ENCODE measurements around the gene GALM.

GALM gene

GRCh38 chr2:38660282-38660681 lies 5.6 kb upstream of the GALM start:
- no peak for TF ChIP-seq CTCF (conservative IDR thresholded peaks at IDR 0.05; ENCODE audit: low read depth, low read length)
- Histone ChIP-seq H3K36me3 (ENCODE audit: insufficient read depth) (no peaks in the 10 kb centered on the region), H4K20me1 (ENCODE audit: insufficient read depth) (no peaks in the 10 kb centered on the region), H3K4me2 (no peak overlapping the region), H3K27ac (no peak overlapping the region), H2AFZ (ENCODE audit: low read depth) (no peak overlapping the region), H3K9ac (no peak overlapping the region), H3K79me2 (ENCODE audit: insufficient read depth, low read depth) (no peaks in the 10 kb centered on the region), H3K4me3 (IDR thresholded peaks at IDR 0.05; ENCODE audit: insufficient read depth, low read depth, low read length) (no peak overlapping the region), H3K4me1 (ENCODE audit: low read depth, poor library complexity, severe bottlenecking) (peaks cover 66% of the 10 kb centered on the region), H3K27me3 (ENCODE audit: insufficient read depth, low read depth) (no peaks in the 10 kb centered on the region)

GRCh38 chr2:38661306-38661705 lies 4.6 kb upstream of the GALM start:
- Histone ChIP-seq H3K4me1 (ENCODE audit: low read depth, poor library complexity, severe bottlenecking) (peaks cover 60% of the 10 kb centered on the region), H3K4me3 (IDR thresholded peaks at IDR 0.05; ENCODE audit: insufficient read depth, low read depth, low read length) (no peak overlapping the region), H3K27me3 (ENCODE audit: insufficient read depth, low read depth) (no peaks in the 10 kb centered on the region), H3K27ac (no peak overlapping the region), H3K79me2 (ENCODE audit: insufficient read depth, low read depth) (peaks cover 4% of the 10 kb centered on the region; the same call in 1 of the 2 replicates), H3K9ac (no peak overlapping the region), H3K36me3 (ENCODE audit: insufficient read depth) (no peaks in the 10 kb centered on the region), H2AFZ (ENCODE audit: low read depth) (no peak overlapping the region), H3K4me2 (no peak overlapping the region), H4K20me1 (ENCODE audit: insufficient read depth) (no peaks in the 10 kb centered on the region)
- no peak for TF ChIP-seq CTCF (conservative IDR thresholded peaks at IDR 0.05; ENCODE audit: low read depth, low read length)

- H3K4me3 ChIP-seq (IDR thresholded peaks at IDR 0.05; ENCODE audit: insufficient read depth, low read depth, low read length) = peak overlapping the region; percentile 88
- H3K36me3 ChIP-seq (ENCODE audit: insufficient read depth) = no peaks in the 10 kb centered on the region; the same call in 1 of the 2 replicates
- peak overlapping the region; percentile 94 for H3K4me2 ChIP-seq
- peak overlapping the region; percentile 94 for H3K27ac ChIP-seq
- no peaks in the 10 kb centered on the region for H4K20me1 ChIP-seq (ENCODE audit: insufficient read depth)
- H3K27me3 ChIP-seq (ENCODE audit: insufficient read depth, low read depth) = no peaks in the 10 kb centered on the region
- H3K9ac ChIP-seq = peak overlapping the region; percentile 81
- H3K79me2 ChIP-seq (ENCODE audit: insufficient read depth, low read depth) = peaks cover 48% of the 10 kb centered on the region
- peak overlapping the region; percentile 64 for H2AFZ ChIP-seq (ENCODE audit: low read depth)
- H3K4me1 ChIP-seq (ENCODE audit: low read depth, poor library complexity, severe bottlenecking) = peaks cover 79% of the 10 kb centered on the region
- TF ChIP-seq CTCF (conservative IDR thresholded peaks at IDR 0.05; ENCODE audit: low read depth, low read length) = no peak
Observed at GRCh38 chr2:38666556-38666910, 619 bp downstream of the GALM start.

- peaks cover 64% of the 10 kb centered on the region for H3K79me2 ChIP-seq (ENCODE audit: insufficient read depth, low read depth)
- H3K36me3 ChIP-seq (ENCODE audit: insufficient read depth) = no peaks in the 10 kb centered on the region; the same call in 1 of the 2 replicates
- H3K4me3 ChIP-seq (IDR thresholded peaks at IDR 0.05; ENCODE audit: insufficient read depth, low read depth, low read length) = peak overlapping the region; percentile 48
- peak overlapping the region; percentile 94 for H3K4me2 ChIP-seq
- H3K4me1 ChIP-seq (ENCODE audit: low read depth, poor library complexity, severe bottlenecking) = peaks cover 72% of the 10 kb centered on the region
- 0 out of 2 replicates have a peak overlapping the region, but pooled peaks have one; percentile 32 for H2AFZ ChIP-seq (ENCODE audit: low read depth)
- peak overlapping the region; percentile 94 for H3K27ac ChIP-seq
- H3K9ac ChIP-seq = peak overlapping the region; percentile 81; the same call in 1 of the 2 replicates
- no peaks in the 10 kb centered on the region for H3K27me3 ChIP-seq (ENCODE audit: insufficient read depth, low read depth)
- no peak for TF ChIP-seq CTCF (conservative IDR thresholded peaks at IDR 0.05; ENCODE audit: low read depth, low read length)
- H4K20me1 ChIP-seq (ENCODE audit: insufficient read depth) = no peaks in the 10 kb centered on the region
Observed at GRCh38 chr2:38668092-38668491, 2.2 kb downstream of the GALM start.
